GM12878 (cell line): Measurements from ENCODE around the gene GPR4.

ENCODE experiments used
- ATF3 ChIP-seq: IDR thresholded peaks from 2 replicates; pipeline ENCODE4 v1.6.1; 2011; ENCODE audit warnings: low read depth, mild to moderate bottlenecking, low read length, moderate library complexity, borderline replicate concordance; ENCODE audit errors: extremely low read depth
- CTCF ChIP-seq, 3 experiments: IDR thresholded peaks in 2 of 3; conservative IDR thresholded peaks in 1 of 3; 2 replicates each; pipeline ENCODE4 v1.5.1; 2011; ENCODE audit warnings: low read depth in 3 of 3, low read length in 3 of 3, mild to moderate bottlenecking in 3 of 3, control low read depth in 2 of 3, moderate library complexity in 2 of 3, inconsistent platforms in 1 of 3, mixed read lengths in 1 of 3; ENCODE audit not compliant: control insufficient read depth in 2 of 3, insufficient read depth in 1 of 3; ENCODE audit errors: extremely low read depth in 1 of 3
- EGR1 ChIP-seq, 2 experiments: IDR thresholded peaks; 1 replicate in 1 of 2; 2 replicates in 1 of 2; pipeline ENCODE4 v1.6.1; 2011 to 2012; ENCODE audit warnings: low read depth in 2 of 2, low read length in 2 of 2, borderline replicate concordance in 1 of 2, mild to moderate bottlenecking in 1 of 2, moderate library complexity in 1 of 2
- FOXK2 ChIP-seq: fragments of 450-650 bp; IDR thresholded peaks from 2 replicates; pipeline ENCODE4 v1.6.1; 2017; ENCODE audit warnings: mild to moderate bottlenecking, moderate library complexity
- FOXM1 ChIP-seq: IDR thresholded peaks from 2 replicates; pipeline ENCODE4 v1.6.1; 2012; ENCODE audit warnings: low read depth, mild to moderate bottlenecking, inconsistent platforms, low read length, moderate library complexity
- MXI1 ChIP-seq: fragments of 150-350 bp; IDR thresholded peaks from 2 replicates; pipeline ENCODE4 v1.6.1; 2011; ENCODE audit warnings: low read depth, mild to moderate bottlenecking, inconsistent platforms, low read length, improper control_type of control experiment
- NR2C2 ChIP-seq: IDR thresholded peaks from 2 replicates; pipeline ENCODE4 v1.6.1; 2011; ENCODE audit warnings: borderline replicate concordance, low read depth; ENCODE audit not compliant: control insufficient read depth, insufficient read length
- SMC3 ChIP-seq: IDR thresholded peaks from 2 replicates; pipeline ENCODE4 v1.6.1; 2011; ENCODE audit warnings: low read length, improper control_type of control experiment, borderline replicate concordance
- SREBF1 ChIP-seq: IDR thresholded peaks from 2 replicates; pipeline ENCODE4 v1.6.1; 2012; ENCODE audit warnings: mild to moderate bottlenecking, low read length
- TBL1XR1 ChIP-seq: IDR thresholded peaks from 2 replicates; pipeline ENCODE4 v1.6.1; 2012; ENCODE audit warnings: low read depth, low read length, improper control_type of control experiment
- YY1 ChIP-seq: IDR thresholded peaks from 2 replicates; pipeline ENCODE4 v1.6.1; 2011; ENCODE audit warnings: low read depth, mild to moderate bottlenecking, low read length
- ZNF384 ChIP-seq: IDR thresholded peaks from 2 replicates; pipeline ENCODE4 v1.6.1; 2012; ENCODE audit warnings: low read depth, mild to moderate bottlenecking, low read length, improper control_type of control experiment, borderline replicate concordance

- TF ChIP-seq CTCF (IDR thresholded peaks at IDR 0.05 in 2 of 3, conservative IDR thresholded peaks at IDR 0.05 in 1 of 3; ENCODE audit: control insufficient read depth in 2 of 3, extremely low read depth in 1 of 3, insufficient read depth in 1 of 3, low read depth in 3 of 3, low read length in 3 of 3) (no peak), TBL1XR1 (no peak), SREBF1 (no peak), ATF3 (no peak), NR2C2 (no peak), ZNF384 (no peak), MXI1 (no peak), FOXK2 (no peak), SMC3 (no peak), FOXM1 (no peak), EGR1 (IDR thresholded peaks at IDR 0.05; ENCODE audit: borderline replicate concordance in 1 of 2, low read depth in 2 of 2, low read length in 2 of 2) (no peak), YY1 (no peak)
These were observed 45.2 kb downstream of the GPR4 start for GRCh38 chr19:45556835-45557234.
